GM19455 (cell line): ENCODE results near the gene AKAP6.

Experiments
- ATAC-seq: cut with Tn5 transposase; IDR thresholded peaks from one replicate; pipeline ENCODE4 v1.9.1; 2021; ENCODE audit not compliant: unreplicated experiment

The AKAP6 gene

GRCh38 chr14:32865827-32866376, 536.8 kb downstream of the AKAP6 start:
- ATAC-seq = no peak

- no peak for ATAC-seq
These were observed 554.1 kb downstream of the AKAP6 start for GRCh38 chr14:32883188-32883587.
